ENCODE measurements around the gene CST7. TPM values are rescaled to one million over a fixed set of nuclear protein-coding genes. Genes with fewer than 3 reads are reported as not detected.

The CST7 gene
- total RNA-seq, 1 experiment from 2014 or later, result not detected

DNA sequence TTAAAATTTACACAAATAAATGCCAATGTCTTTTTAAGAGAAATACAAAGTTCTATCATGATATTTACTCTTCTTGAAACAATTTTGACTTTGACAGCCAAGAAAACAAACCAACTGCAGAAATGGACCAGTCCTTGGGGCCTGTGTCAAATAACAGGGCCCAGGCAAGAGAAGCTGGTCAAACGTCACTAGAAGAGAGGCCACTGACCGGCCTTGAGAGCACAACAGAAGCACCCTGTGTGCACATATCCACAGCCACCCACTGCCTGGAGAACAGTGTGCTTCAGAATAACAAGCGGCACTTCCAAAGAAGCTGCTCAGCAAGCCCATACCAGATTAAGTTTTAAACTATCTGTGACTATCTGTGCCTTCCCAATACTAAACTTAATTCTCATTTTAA lies 28.7 kb downstream of the CST7 start (continued):
- TF ChIP-seq RAD21 (IDR thresholded peaks at IDR 0.05; ENCODE audit: low read depth) (no peak), SIN3A (IDR thresholded peaks at IDR 0.05; ENCODE audit: low read depth) (no peak), ZFX (IDR thresholded peaks at IDR 0.05) (no peak), TCF7L2 (IDR thresholded peaks at IDR 0.05; ENCODE audit: borderline replicate concordance, extremely low read depth, insufficient read depth, insufficient read length) (no peak)

DNA sequence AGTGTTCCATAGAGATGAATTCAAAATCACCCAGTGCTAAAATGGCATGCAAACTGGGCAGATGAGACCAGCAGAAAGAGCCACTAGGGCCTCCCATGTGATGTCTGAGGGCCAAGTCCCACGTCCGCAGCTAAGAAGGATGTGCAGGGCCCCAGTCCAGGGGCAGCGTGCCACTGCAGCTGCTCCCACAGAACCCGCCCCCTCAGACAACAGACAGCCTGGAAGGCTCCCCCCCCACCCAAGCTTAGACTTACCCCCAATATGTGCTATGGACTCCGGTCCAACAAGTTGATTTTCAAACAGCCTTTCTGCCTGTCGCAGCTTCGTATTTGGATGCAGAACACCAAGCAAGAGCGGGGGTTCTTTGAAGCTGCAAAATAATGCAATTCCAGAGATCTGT lies 29.4 kb downstream of the CST7 start:
- no TSS peak for BruUV-seq (replicated peaks)
- H2AFZ ChIP-seq (ENCODE audit: low read depth, low read length, poor library complexity, severe bottlenecking), result no peak overlapping the region
- no peak overlapping the region for H3K4me3 ChIP-seq (replicated peaks in 1 of 2; ENCODE audit: low read depth in 1 of 2, low read length in 2 of 2)
- H3K9ac ChIP-seq (ENCODE audit: low read length), result no peak overlapping the region
- H3K27me3 ChIP-seq (ENCODE audit: insufficient read depth, low read length), result no peaks in the 10 kb centered on the region
- POLR2A ChIA-PET, result no interaction called here
- peaks cover 7 to 19% of the 10 kb centered on the region in 2 experiments; a peak in 3 of 4 replicates for H3K36me3 ChIP-seq (ENCODE audit: control insufficient read depth in 1 of 2, insufficient read depth in 2 of 2, low read length in 2 of 2)
- no peaks in the 10 kb centered on the region for H3K4me1 ChIP-seq (ENCODE audit: control insufficient read depth in 1 of 2, insufficient read depth in 2 of 2, low read length in 2 of 2)
- H3K27ac ChIP-seq (ENCODE audit: low read depth, low read length), result no peak overlapping the region
- RAD21 ChIA-PET (ENCODE audit: low non-redundant PET in 1 of 2, low total read pairs in 2 of 2, uncharacterized antibody in 2 of 2, unreplicated experiment in 2 of 2), result no interaction called here
- H4K20me1 ChIP-seq (ENCODE audit: insufficient read depth), result no peaks in the 10 kb centered on the region
- H3K79me2 ChIP-seq (ENCODE audit: insufficient read depth, low read length), result peaks cover 54% of the 10 kb centered on the region
- TF ChIP-seq, protein P1, sequence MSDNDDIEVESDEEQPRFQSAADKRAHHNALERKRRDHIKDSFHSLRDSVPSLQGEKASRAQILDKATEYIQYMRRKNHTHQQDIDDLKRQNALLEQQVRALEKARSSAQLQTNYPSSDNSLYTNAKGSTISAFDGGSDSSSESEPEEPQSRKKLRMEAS (IDR thresholded peaks at IDR 0.05), result no peak
- TF ChIP-seq YY1 (IDR thresholded peaks at IDR 0.05; ENCODE audit: extremely low read depth, insufficient replicate concordance, low read depth, low read length), result no peak
- ATAC-seq (no peak), DNase-seq (ENCODE audit: low read depth, low spot score) (no peak)
- H3K9me2 ChIP-seq (ENCODE audit: insufficient read depth), result no peaks in the 10 kb centered on the region
- no peak overlapping the region for H3K4me2 ChIP-seq (ENCODE audit: low read length)
- peaks cover 0 to 5% of the 10 kb centered on the region in 2 experiments; a peak in 2 of 4 replicates for H3K9me3 ChIP-seq (ENCODE audit: control insufficient read depth in 1 of 2, insufficient read depth in 1 of 2, low read depth in 1 of 2, low read length in 2 of 2)
- CTCF ChIA-PET, result no interaction called here
- intact Hi-C loops (cut with micrococcal nuclease), result no loop called here

DNA sequence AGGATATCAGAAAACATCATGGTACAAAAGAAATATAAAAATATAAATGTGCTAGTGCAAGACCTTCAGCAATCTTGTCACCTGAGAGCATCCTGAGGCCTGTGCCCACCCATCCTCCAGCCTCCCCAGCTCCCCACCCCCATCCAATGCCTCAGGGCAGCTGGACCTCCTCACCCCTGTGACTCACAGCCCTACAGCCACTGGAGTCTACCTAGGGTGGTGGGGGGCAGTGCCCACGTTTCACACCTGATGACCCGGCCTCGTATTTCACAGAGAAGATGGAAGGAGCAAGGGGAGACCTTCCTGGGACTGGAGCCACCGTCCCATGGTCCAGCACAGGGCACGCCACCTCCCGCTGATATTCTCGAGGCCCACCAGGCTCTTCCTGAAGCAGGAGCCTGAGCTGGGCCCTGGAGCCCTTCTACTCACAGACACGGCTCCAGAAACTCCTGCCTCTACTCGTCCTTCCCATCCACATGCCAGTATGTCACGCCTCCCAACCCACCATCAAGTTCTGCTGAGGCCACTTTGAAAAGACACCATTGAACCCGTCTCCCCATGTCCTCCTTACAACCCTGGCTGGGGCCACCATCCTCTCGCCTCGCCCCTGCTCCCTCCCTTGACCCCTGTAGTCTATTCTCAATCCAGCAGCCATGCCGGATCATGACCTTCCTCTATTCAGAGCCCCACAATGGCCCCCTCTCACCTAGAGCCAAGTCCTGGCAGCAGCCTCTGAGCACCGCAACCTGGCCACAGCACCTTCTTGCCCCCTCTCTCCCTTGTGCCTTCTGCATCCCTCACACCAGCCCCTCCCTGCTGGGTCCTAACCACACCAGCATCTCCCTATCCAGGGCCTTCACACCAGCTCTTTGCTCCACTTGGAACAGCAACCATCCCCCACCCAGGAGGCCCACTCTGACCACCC lies 30.2 kb downstream of the CST7 start:
- CTCF ChIA-PET, result no interaction called here

More for the DNA sequence above, 30.2 kb downstream of the CST7 start:
- Histone ChIP-seq H3K9ac (ENCODE audit: low read length) (no peak overlapping the region), H3K9me3 (ENCODE audit: control insufficient read depth in 1 of 2, insufficient read depth in 1 of 2, low read depth in 1 of 2, low read length in 2 of 2) (peaks cover 0 to 5% of the 10 kb centered on the region in 2 experiments; a peak in 2 of 4 replicates), H3K4me1 (ENCODE audit: control insufficient read depth in 1 of 2, insufficient read depth in 2 of 2, low read length in 2 of 2) (no peaks in the 10 kb centered on the region), H3K79me2 (ENCODE audit: insufficient read depth, low read length) (peaks cover 60% of the 10 kb centered on the region), H4K20me1 (ENCODE audit: insufficient read depth) (no peaks in the 10 kb centered on the region), H3K4me2 (ENCODE audit: low read length) (no peak overlapping the region), H3K4me3 (replicated peaks in 1 of 2; ENCODE audit: low read depth in 1 of 2, low read length in 2 of 2) (no peak overlapping the region), H3K36me3 (ENCODE audit: control insufficient read depth in 1 of 2, insufficient read depth in 2 of 2, low read length in 2 of 2) (peaks cover 7 to 22% of the 10 kb centered on the region in 2 experiments; a peak in 3 of 4 replicates), H3K27me3 (ENCODE audit: insufficient read depth, low read length) (no peaks in the 10 kb centered on the region), H2AFZ (ENCODE audit: low read depth, low read length, poor library complexity, severe bottlenecking) (no peak overlapping the region), H3K27ac (ENCODE audit: low read depth, low read length) (no peak overlapping the region), H3K9me2 (ENCODE audit: insufficient read depth) (no peaks in the 10 kb centered on the region)
- TF ChIP-seq CEBPB (IDR thresholded peaks at IDR 0.05; ENCODE audit: low read depth) (no peak), POLR2AphosphoS5 (IDR thresholded peaks at IDR 0.05; ENCODE audit: low read depth, low read length) (no peak), ZNF274 (IDR thresholded peaks at IDR 0.05; ENCODE audit: low read depth, low read length) (no peak)
- no TSS peak for BruUV-seq (replicated peaks)
- RAD21 ChIA-PET (ENCODE audit: low non-redundant PET in 1 of 2, low total read pairs in 2 of 2, uncharacterized antibody in 2 of 2, unreplicated experiment in 2 of 2), result no interaction called here
- ATAC-seq, result no peak
- intact Hi-C loops (cut with micrococcal nuclease), result no loop called here
- POLR2A ChIA-PET, result no interaction called here
- DNase-seq (ENCODE audit: low read depth, low spot score), result no peak
